NCI-H1105 (cell line): ENCODE measurements around the gene OR2A12.
A peak's percentile ranks its signal among the peaks of the same experiment; 100 is the strongest.
"Not testable (repeated sequence)": the region's sequence is repeated elsewhere in the genome, so short reads cannot be mapped to it uniquely, and the experiment has no call there.

Experiments
- DNase-seq: peaks from one replicate; lab custom pipeline; 2025; lab: John Stamatoyannopoulos, UW

Gene OR2A12

GRCh38 chr7:144085978-144086377 lies at the start of gene OR2A12:
TSS of gene OR2A12 (plus strand) at chr7:144086278. CDS start at chr7:144095108, 8,830 bp downstream.
- DNase-seq, result no peak

- DNase-seq, result no peak
Measured at GRCh38 chr7:144036302-144036885, 49.7 kb upstream of the OR2A12 start.

- DNase-seq, result no peak
Measured at GRCh38 chr7:144037414-144038035, 48.6 kb upstream of the OR2A12 start.

GRCh38 chr7:144038887-144039286 lies 47.2 kb upstream of the OR2A12 start:
- no peak for DNase-seq

- no peak for DNase-seq
Measured at GRCh38 chr7:144048648-144049047, 37.4 kb upstream of the OR2A12 start, which contains the start of gene OR2A5. TSS of gene OR2A5 (plus strand) at chr7:144048948. CDS start at chr7:144050402, 1,454 bp downstream.

- peak; percentile 36 for DNase-seq
Measured at GRCh38 chr7:144049491-144049890, 36.6 kb upstream of the OR2A12 start.

GRCh38 chr7:144050093-144050492 lies 36.0 kb upstream of the OR2A12 start:
- no peak for DNase-seq

GRCh38 chr7:144050884-144051283 lies 35.2 kb upstream of the OR2A12 start:
- not testable (repeated sequence) for DNase-seq

- no peak for DNase-seq
Measured at GRCh38 chr7:144057954-144058353, 28.1 kb upstream of the OR2A12 start.

- DNase-seq, result no peak
Measured at GRCh38 chr7:144063710-144064109, 22.4 kb upstream of the OR2A12 start.

GRCh38 chr7:144069511-144069910 lies 16.6 kb upstream of the OR2A12 start, which contains the start of gene OR2A25:
TSS of gene OR2A25 (plus strand) at chr7:144069811. CDS start at chr7:144074220, 4,409 bp downstream.
- DNase-seq, result no peak

GRCh38 chr7:144069953-144070352 lies 16.1 kb upstream of the OR2A12 start:
- no peak for DNase-seq

GRCh38 chr7:144074374-144074773 lies 11.7 kb upstream of the OR2A12 start:
- DNase-seq, result no peak

- DNase-seq, result no peak
Measured at GRCh38 chr7:144086730-144087129, 652 bp downstream of the OR2A12 start.

- no peak for DNase-seq
Measured at GRCh38 chr7:144087230-144087629, 1.2 kb downstream of the OR2A12 start.

GRCh38 chr7:144090667-144091066 lies 4.6 kb downstream of the OR2A12 start:
- no peak for DNase-seq

- DNase-seq, result no peak
Measured at GRCh38 chr7:144098776-144099175, 12.7 kb downstream of the OR2A12 start.

- DNase-seq, result no peak
Measured at GRCh38 chr7:144100607-144101006, 14.5 kb downstream of the OR2A12 start.

GRCh38 chr7:144102041-144102440 lies 16.0 kb downstream of the OR2A12 start:
- no peak for DNase-seq

GRCh38 chr7:144105211-144105610 lies 19.1 kb downstream of the OR2A12 start:
- DNase-seq, result no peak

GRCh38 chr7:144109283-144109682 lies 23.2 kb downstream of the OR2A12 start, which contains the start of gene OR2A2:
TSS of gene OR2A2 (plus strand) at chr7:144109583. CDS start at chr7:144109583, 0 bp downstream.
- no peak for DNase-seq

GRCh38 chr7:144110272-144110671 lies 24.2 kb downstream of the OR2A12 start:
- DNase-seq, result no peak

GRCh38 chr7:144113651-144114050 lies 27.6 kb downstream of the OR2A12 start:
- DNase-seq, result no peak

GRCh38 chr7:144118341-144118740 lies 32.3 kb downstream of the OR2A12 start:
- DNase-seq, result no peak
